ENCODE results near the gene SGTA.

Gene SGTA

DNA sequence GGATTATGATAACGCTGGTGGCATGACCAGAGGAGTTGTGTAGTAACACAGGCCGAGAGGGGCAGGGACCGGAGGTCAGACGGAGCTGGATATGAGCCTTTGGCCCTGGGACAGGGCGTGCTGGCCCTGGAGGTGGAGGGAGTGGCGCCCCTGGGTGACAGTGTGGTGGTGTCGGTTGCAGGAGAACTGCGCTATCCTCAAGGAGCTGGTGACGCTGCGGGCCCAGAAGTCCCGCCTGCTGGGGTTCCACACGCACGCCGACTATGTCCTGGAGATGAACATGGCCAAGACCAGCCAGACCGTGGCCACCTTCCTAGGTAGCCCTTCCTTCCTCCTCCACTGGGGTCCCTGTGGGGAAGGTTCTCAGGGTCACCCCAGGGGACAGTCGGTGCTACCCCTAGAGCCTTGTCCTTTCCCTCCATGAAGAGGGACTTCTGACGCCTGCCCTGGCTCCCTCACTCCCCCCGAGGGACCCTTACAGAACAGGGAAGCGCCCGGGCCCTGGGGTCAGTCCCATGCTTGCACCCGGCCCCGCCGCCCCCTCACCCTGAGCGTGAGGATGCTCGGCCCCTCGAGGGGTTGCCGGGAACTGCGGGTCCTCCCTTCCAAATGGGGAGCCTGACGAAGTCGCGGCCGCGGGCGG is 23.8 kb upstream of the SGTA start:
- Histone ChIP-seq H3K36me3 (ENCODE audit: control insufficient read depth, insufficient read depth, low read length) (no peaks in the 10 kb centered on the region), H3K9me3 (ENCODE audit: control insufficient read depth, low read length) (no peaks in the 10 kb centered on the region), H3K4me2 (ENCODE audit: low read length) (no peak overlapping the region), H3K4me1 (no peaks in the 10 kb centered on the region), H3K9ac (no peak overlapping the region), H3K4me3 (ENCODE audit: low read depth, low read length) (no peak overlapping the region), H2AFZ (no peak overlapping the region), H3K79me2 (no peaks in the 10 kb centered on the region), H3K27me3 (ENCODE audit: control insufficient read depth, insufficient read depth, low read length) (no peaks in the 10 kb centered on the region), H3K27ac (no peak overlapping the region)
- TF ChIP-seq, protein P1, sequence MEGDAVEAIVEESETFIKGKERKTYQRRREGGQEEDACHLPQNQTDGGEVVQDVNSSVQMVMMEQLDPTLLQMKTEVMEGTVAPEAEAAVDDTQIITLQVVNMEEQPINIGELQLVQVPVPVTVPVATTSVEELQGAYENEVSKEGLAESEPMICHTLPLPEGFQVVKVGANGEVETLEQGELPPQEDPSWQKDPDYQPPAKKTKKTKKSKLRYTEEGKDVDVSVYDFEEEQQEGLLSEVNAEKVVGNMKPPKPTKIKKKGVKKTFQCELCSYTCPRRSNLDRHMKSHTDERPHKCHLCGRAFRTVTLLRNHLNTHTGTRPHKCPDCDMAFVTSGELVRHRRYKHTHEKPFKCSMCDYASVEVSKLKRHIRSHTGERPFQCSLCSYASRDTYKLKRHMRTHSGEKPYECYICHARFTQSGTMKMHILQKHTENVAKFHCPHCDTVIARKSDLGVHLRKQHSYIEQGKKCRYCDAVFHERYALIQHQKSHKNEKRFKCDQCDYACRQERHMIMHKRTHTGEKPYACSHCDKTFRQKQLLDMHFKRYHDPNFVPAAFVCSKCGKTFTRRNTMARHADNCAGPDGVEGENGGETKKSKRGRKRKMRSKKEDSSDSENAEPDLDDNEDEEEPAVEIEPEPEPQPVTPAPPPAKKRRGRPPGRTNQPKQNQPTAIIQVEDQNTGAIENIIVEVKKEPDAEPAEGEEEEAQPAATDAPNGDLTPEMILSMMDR (IDR thresholded peaks at IDR 0.05): no peak

DNA sequence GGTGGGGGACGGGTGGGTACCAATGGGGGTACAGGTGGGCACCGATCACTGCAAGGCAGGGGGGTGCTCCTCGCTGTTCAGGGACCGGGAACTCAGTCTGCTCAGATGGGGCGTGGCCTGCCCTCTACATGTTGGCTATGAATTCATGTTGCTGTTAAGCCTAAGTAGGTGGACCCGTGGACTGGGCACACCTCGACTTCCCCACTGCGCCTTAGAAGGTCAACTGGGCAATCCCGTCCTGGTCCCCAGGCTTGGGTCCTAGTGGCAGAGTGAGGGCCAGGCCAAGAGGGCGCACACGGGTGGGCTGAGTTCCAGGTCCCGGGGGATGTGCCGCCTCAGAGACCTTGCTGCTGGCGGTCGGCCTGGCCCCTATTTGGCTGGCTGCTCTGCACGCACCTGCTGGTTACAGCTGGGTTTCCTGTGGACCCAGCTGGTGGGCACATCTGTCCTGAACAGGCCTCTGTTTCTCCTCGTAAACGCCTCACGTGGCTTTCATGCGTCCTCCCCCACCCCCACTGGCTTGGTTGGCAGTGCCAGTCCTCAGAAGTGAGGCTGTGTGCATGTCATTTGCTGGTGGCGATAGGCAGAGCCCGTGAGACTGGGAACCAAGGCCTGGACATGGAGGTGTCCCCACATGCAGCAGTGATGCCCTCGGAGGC is 23.0 kb upstream of the SGTA start:
- no peaks in the 10 kb centered on the region for H3K36me3 ChIP-seq (ENCODE audit: control insufficient read depth, insufficient read depth, low read length)
- H3K4me3 ChIP-seq (ENCODE audit: low read depth, low read length): no peak overlapping the region
- no peak overlapping the region for H3K27ac ChIP-seq
- no peaks in the 10 kb centered on the region for H3K4me1 ChIP-seq
- no peak overlapping the region for H3K4me2 ChIP-seq (ENCODE audit: low read length)
- no peak overlapping the region for H2AFZ ChIP-seq
- H3K9me3 ChIP-seq (ENCODE audit: control insufficient read depth, low read length): no peaks in the 10 kb centered on the region
- TF ChIP-seq, protein P1 (IDR thresholded peaks at IDR 0.05): no peak
- no peak overlapping the region for H3K9ac ChIP-seq
- no peaks in the 10 kb centered on the region for H3K27me3 ChIP-seq (ENCODE audit: control insufficient read depth, insufficient read depth, low read length)
- H3K79me2 ChIP-seq: no peaks in the 10 kb centered on the region

DNA sequence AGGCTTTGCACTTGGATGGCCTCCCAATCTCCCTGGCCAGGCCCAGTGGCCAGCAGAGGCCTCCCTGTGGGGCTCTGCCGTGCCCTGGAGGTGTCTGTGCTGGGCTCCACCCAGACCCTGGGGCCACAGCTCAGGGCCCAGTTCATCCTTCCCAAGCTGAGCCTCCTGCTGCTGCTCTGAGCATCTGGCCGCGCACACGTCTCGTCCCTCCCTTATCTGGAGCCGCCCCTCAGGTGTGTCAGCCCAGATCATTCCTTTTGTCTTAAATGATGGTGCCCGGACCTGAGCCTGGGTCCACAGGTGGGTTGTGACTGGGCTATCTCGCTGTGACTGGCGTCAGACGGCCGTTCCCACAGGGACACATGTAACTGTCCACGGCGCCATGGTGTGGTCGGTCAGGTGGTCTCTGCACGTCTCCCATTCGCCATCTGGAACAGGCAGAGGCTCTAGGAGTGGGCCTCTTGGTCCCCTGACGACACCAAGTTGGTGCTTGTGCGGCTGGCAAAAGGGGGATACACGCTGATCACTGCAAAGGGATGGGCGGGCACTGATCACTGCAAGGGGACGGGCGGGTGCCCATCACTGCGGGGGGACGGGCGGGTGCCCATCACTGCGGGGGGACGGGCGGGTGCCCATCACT is 22.3 kb upstream of the SGTA start:
- Histone ChIP-seq H2AFZ (no peak overlapping the region), H3K27ac (no peak overlapping the region), H3K9ac (no peak overlapping the region), H3K36me3 (ENCODE audit: control insufficient read depth, insufficient read depth, low read length) (no peaks in the 10 kb centered on the region), H3K4me3 (ENCODE audit: low read depth, low read length) (no peak overlapping the region), H3K27me3 (ENCODE audit: control insufficient read depth, insufficient read depth, low read length) (no peaks in the 10 kb centered on the region), H3K9me3 (ENCODE audit: control insufficient read depth, low read length) (no peaks in the 10 kb centered on the region), H3K79me2 (no peaks in the 10 kb centered on the region), H3K4me2 (ENCODE audit: low read length) (no peak overlapping the region), H3K4me1 (no peaks in the 10 kb centered on the region)
- TF ChIP-seq, protein P1 (IDR thresholded peaks at IDR 0.05): no peak

DNA sequence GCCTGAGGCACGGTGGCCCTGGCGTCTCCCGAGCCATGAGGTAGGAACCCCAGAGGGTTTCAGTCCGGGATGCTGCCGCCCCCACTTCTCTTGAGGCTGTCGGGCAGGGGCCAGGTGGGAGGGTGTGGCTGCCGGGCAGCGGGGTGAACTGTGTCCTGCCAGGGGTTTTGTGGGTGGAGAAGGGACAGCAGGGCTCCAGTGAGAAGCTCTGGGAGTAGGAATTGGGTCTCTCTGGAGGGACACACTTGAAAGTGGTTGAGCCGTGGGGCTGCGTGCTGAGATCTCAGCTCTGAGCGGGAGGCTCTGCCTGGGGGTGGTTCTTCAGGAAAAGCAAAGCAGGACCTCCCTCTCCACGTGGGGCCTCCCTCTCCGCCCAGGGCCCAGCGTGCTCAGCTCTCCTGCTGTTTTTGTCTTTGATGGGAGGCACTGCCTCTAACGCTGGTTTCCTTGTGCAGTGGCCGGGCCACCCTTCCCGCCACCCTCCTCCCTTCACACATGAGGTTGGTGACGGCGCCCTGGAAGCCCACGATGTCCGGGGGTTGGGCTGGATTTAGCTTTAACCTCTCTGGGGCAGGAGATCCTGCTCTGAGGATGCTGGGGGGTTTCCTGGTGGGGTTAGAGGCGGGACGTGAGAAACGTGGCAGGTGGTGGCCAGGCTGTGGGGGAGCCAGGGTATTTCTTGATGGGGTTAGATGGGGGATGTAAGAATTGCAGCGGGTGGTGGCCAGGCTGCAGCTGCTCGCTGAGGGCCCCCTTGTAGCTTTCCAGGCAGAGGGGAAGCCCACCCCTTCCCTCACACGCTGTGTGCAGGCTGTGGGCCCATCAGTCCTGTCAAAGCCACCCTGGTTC is 21.3 kb upstream of the SGTA start:
- H3K36me3 ChIP-seq (ENCODE audit: control insufficient read depth, insufficient read depth, low read length): no peaks in the 10 kb centered on the region
- H3K9ac ChIP-seq: no peak overlapping the region
- H3K27ac ChIP-seq: no peak overlapping the region
- H2AFZ ChIP-seq: no peak overlapping the region
- no peak overlapping the region for H3K4me3 ChIP-seq (ENCODE audit: low read depth, low read length)
- no peaks in the 10 kb centered on the region for H3K79me2 ChIP-seq
- no peaks in the 10 kb centered on the region for H3K4me1 ChIP-seq
- H3K4me2 ChIP-seq (ENCODE audit: low read length): no peak overlapping the region
- TF ChIP-seq, protein P1 (IDR thresholded peaks at IDR 0.05): no peak
- no peaks in the 10 kb centered on the region for H3K27me3 ChIP-seq (ENCODE audit: control insufficient read depth, insufficient read depth, low read length)
- H3K9me3 ChIP-seq (ENCODE audit: control insufficient read depth, low read length): no peaks in the 10 kb centered on the region
